Epithelial cell of proximal tubule (primary cell): Measurements from ENCODE around the gene MIPOL1. TPM values are rescaled to one million over a fixed set of nuclear protein-coding genes. Genes with fewer than 3 reads are reported as not detected.

Experiments used
- DNase-seq: peaks from one replicate; pipeline ENCODE4 v3.0.0-alpha.2; 2011; ENCODE audit warnings: low read depth
- H3K4me3 ChIP-seq: 2 replicates; pipeline ENCODE4 v1.5.1; 2011; ENCODE audit warnings: low read depth, mild to moderate bottlenecking, low read length
- CTCF ChIP-seq: conservative IDR thresholded peaks from 2 replicates; pipeline ENCODE4 v1.5.1; 2012; ENCODE audit warnings: low read depth, mild to moderate bottlenecking, low read length
- total RNA-seq: library from RNA; depleted of rRNA; stranded (reverse); fragments of >200 nt; gene quantifications from 2 replicates; pipeline ENCODE4 v1.2.3, GENCODE V29; 2015

The MIPOL1 gene
- total RNA-seq, 1 donor from 2014 or later, result 5.7 TPM

- DNase-seq, result no peak
- no peak overlapping the region for H3K4me3 ChIP-seq
- no peak for TF ChIP-seq CTCF
Measured at GRCh38 chr14:37403626-37404025, 205.9 kb downstream of the MIPOL1 start.

- H3K4me3 ChIP-seq, result no peak overlapping the region
- no peak for TF ChIP-seq CTCF
- DNase-seq, result no peak
Measured at GRCh38 chr14:37406095-37406494, 208.4 kb downstream of the MIPOL1 start.

GRCh38 chr14:37411079-37411735 is 213.5 kb downstream of the MIPOL1 start:
- no peak for DNase-seq
- H3K4me3 ChIP-seq, result no peak overlapping the region
- no peak for TF ChIP-seq CTCF

GRCh38 chr14:37413050-37413449 is 215.3 kb downstream of the MIPOL1 start:
- TF ChIP-seq CTCF, result no peak
- no peak overlapping the region for H3K4me3 ChIP-seq
- no peak for DNase-seq

- no peak for TF ChIP-seq CTCF
Measured at GRCh38 chr14:37413504-37414003, 215.8 kb downstream of the MIPOL1 start.

GRCh38 chr14:37416264-37416663 is 218.5 kb downstream of the MIPOL1 start:
- no peak for TF ChIP-seq CTCF
- H3K4me3 ChIP-seq, result no peak overlapping the region
- DNase-seq, result no peak

More at GRCh38 chr14:37413504-37414003, 215.8 kb downstream of the MIPOL1 start:
- H3K4me3 ChIP-seq, result no peak overlapping the region
- no peak for DNase-seq

- no peak for TF ChIP-seq CTCF
- no peak overlapping the region for H3K4me3 ChIP-seq
- no peak for DNase-seq
Measured at GRCh38 chr14:37417151-37417550, 219.4 kb downstream of the MIPOL1 start.
